Ammon's horn (tissue), 1 donor: ENCODE results near the gene AFAP1.

Experiments
- DNase-seq: peaks from one replicate; pipeline ENCODE4 v3.0.0-alpha.2; 2016; ENCODE audit warnings: low spot score

Gene AFAP1

DNA sequence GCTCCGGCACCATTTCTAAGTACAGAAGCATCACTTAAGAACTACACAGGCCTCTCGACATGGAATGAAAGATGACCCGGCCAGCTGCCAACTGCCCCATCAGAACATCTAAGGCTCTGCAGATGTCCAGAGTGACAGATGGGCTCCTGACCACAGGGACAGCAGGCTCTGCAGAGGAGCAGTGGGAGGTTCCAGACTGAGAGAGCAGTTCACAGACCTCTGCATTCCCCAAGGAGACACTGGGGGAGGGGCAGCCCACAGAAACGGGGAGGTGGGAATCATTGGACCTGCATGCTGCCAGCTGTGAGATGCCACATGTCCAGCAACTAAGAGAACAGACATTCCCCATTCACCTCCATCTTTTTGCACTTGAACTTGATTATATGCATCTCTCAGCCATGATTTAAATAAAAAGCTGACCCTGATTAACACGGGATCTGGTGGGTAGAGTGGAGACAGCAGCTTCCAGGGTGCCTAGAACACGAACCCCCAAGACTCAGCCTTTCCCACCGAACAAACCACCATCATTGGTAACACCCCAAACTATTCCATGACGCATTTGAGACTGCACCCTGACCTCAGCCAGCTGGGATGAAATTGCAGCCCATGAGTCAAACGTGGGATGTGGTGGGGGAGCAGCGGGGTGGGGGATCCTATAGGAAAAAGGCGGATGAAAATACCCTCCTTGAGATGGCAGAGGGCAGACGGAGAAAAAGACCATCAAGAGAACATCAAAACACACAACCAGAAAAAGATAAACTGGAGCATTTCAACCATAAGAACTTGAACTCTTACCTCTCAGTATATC, 47.2 kb downstream of the AFAP1 start:
- no peak for DNase-seq

DNA sequence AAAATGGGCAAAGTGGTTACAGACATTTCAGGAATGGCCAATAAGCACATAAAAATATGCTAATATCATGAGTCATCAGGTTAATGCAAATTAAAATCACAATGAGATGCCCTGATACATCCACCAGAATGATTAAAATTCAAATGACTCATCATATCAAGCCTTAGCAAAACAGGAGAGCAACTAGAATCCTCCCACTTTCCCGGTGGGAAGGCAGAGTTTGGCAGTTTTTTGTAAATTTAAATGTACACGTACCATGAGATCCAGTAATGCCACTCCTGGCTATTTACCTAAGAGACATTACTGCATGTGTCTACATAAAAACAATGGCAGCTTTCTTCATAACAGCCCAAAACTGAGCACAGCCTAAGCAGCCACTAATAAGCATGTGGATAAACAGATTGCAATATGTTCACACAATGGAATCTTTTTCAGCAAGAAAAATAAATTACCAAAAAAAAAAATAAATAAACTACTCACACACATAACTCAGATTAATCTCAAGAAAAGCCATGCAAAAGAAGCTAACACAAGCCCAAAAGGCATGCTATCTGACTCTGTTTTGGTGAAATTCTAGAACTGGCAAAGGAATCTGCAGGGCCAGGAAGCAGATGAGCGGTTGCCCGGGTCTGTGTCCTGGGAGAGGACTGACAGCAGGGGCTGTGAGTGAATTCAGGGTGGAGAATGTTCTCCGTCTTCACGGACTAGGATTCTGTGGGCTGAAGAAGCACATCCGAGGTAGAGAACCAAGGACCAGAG, 48.8 kb downstream of the AFAP1 start:
- no peak for DNase-seq

DNA sequence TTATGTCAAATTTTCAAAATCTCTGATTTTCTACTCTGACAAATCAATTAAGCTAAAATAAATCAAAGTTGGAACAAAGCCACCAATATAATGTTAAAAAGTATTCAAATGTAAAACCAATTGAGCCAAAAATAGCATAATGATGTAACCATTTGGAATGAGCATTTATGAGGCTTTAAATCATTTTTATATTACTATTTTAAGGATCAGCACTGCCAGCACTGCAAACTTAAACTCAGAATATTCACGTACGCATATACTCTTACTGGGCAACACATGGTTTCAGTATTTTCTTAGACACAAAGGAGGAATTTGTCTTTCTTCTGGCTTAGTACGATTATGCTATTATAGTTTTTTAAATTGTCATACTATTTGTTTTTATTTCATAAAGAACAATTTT, 52.2 kb downstream of the AFAP1 start:
- no peak for DNase-seq

DNA sequence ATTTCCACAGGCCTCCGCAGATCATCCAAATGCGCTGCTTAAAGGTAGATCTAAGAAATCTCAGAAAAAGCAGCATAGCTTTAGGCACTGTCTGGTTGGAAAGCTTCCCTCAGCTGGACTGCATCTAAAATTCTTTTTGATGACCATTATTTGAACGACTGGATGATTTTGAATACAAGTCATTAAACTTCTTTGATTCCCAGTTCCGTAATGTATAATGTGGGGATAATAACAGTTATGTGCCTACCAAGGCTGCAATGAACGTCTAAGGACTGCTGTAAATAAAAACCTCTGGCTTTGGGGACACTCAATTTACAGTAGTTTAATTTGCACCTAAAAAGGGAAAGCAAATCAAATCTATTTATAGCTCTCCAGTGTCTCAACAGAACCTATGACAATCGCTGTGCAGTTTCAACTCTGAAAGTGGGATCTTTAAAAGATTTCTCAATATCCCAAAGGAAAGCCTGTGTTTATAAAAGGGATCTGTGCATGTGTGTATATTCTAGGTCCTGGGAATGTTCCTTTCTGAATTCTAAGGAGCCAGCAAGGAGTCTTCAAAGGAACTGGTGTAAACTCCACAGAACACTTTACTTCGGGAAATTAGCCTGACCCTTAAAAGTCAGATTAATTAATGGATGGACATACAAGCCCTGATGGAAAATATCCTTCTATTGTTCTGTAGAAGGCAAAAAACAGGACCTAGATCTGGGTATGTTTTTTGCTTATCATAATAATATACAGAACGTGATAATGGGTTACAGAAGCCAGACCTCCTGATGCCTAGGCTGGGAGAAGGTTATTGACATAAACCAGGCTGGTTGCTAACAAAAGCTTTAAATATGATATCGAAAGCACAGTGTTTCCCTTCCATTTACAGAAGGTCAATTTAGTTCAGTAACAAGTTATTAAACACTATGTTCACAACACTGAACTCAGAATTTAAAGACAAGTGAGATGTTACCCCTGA, 53.4 kb downstream of the AFAP1 start:
- DNase-seq: no peak

DNA sequence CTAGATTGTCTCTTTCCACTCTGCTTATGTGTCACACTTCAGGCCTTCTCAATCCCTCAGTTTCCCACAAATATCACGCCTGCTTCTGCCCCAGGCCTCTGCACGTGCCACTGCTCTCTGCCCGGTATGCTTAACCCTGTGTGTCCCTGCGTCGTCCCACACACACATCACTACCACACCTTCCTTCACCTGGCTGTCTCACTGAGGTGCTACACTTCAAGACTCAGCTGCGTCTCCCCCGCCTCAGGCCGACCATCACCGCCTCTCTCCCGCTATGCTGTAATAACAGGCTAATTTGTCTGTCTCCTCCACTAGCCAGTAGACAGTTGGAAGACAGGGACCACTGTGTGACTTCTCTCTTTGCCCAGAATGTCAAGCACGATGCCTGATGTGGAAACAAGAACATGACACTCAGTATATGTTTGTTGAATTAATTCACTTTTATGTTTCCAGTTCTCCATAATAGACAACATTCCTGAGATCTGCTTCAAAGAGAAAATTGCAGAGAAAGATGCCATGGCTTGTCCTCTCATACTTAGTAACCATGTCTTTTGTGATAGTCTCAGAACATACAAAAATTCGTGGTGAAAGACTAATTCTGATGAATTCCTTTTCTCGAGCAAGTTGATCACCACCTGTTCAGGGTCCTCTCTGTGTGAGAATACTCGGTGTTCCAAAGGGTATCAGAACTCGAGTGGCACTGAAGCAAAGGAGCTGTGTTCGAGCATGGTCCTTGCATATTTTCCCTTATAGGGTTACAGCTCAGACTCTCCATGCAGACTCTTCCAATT, 54.2 kb downstream of the AFAP1 start:
- no peak for DNase-seq

DNA sequence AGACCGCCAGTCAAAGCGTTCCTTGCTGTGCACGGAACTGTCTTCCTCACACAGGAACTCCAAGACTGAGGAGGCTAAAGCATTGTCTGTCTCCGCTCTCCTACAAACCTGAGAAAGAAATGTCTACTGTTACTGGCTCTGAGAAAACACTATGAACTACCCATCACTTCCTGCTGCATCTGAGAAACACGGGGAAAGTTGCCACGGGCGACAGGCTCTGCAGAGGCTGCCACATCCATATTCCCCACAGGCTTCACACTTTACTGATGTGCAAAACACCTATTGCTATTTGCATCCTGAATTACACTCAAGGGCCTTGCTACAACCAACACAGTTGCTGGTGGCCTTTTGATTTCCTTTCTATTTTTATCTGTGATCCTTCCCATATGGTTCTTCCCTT, 59.0 kb downstream of the AFAP1 start:
- DNase-seq: no peak

DNA sequence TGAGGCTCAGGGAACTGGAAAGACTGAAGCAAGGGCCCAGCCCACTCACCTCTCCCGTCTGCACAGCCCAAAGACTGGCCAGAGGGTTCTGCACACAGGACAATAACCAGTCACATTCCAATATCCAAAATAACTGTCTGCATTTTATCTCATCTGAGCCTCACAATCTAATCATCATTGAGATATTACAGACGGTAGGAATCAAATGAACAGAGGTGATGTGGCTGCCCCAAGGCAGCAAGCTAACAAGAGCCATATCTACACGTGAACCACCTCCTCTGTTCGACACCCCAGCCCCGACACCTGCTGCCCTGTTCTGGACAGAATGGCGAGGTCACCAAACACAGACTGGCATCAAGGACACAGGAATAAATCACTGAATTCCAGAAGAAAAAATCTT, 60.5 kb downstream of the AFAP1 start:
- no peak for DNase-seq

DNA sequence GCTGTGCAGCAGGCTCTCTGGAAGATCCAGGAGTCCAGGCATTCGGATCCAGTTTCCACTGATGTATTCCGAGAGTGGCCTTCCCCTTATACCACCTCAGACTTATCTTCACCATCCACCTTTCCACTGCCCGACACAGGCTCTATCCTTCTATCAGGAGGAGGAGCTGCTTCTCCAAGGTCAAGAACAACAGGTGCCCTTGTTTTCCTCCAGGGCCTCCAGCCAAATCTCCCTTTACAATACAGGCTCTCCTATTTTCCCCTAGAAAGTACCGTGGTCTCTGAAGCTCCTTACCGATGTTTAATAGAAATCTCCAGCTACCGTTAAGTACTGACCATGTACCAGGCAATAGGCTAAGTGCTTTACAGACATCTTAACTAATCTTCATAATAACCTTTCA, 61.3 kb downstream of the AFAP1 start:
- DNase-seq: no peak

DNA sequence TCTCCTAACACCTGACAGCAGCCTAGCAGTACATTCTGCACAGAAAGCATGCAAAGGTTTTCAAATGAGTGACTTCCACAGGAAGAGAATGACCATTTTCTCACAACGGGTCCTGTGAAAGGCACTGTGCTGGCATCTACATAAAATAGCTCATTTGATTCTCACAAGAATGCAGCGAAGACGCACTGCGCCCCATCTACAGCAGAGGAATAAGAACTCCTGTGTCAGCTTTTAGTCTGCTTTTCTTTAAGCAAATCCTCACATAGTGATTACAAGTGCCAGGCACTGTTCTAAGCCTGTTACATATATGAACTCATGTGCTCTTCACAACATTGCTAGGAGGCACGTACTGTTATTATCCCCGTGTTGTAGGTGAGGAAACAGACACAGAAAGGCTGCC, 62.5 kb downstream of the AFAP1 start:
- DNase-seq: no peak

DNA sequence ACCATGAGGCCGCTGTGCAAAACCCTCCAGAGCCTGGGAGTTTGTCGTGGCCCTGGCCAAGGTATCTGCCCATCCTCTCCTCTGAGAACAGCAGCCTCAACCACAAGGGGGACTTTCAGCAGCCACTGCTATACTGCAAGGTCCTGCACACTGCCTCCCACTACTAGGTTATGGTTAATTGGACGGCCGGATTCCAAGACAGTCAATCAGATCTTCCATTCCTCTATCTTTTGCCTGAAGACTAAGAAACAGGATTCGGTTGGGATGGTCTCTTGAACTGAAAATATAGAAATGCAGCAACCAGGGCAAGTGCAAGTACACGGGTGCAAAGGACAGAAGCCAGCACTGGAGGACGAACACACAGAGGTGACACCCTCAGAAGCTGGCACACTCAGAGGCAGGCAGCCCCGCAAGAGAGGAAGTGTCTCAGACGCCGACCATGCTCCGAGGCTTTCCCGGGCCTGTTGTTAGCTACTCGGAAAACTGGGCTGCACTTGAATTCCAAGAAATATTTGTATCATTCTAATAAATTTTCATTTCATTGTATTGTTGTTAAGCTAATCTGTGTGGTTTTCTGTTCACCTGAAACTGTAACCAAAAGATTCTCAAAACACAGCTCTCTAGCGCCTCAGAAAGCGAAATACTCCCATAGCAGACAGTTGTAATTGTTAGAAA, 63.3 kb downstream of the AFAP1 start:
- no peak for DNase-seq

DNA sequence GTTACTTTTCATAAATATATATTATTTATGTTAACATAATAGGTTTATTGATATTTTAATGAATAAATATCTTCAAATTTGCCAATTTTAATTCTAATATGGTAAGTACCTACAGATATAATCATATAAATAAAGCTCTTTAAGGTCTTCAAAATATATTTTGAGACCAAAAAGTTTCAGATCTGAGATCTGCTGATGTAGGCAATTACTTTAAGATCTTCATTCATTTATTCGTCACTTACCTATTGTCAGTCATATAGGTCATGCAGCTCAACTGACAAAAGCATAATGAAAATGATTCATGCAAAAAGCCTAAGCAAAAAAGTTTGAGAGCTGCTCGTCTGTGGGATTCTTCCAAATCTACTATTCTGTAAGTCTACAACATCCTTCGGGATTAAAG, 64.8 kb downstream of the AFAP1 start:
- no peak for DNase-seq

DNA sequence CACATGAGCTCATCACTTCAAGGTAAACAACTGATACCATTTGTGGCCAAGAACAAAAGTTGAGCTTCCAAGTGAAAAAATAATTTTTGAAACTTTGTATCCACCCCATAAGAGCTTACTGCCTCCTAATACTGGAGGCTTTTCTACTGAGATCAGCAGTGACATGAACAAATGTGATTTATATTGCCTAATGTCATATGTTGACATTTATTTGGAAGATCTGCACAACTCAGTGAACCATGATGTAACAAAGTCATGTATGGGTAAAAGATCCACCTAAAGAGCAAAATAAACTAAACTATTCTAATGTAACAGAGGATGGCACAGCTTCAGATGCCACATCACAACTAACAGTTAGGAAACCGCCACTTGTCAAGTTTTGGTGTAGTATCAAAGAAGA, 65.8 kb downstream of the AFAP1 start:
- no peak for DNase-seq

DNA sequence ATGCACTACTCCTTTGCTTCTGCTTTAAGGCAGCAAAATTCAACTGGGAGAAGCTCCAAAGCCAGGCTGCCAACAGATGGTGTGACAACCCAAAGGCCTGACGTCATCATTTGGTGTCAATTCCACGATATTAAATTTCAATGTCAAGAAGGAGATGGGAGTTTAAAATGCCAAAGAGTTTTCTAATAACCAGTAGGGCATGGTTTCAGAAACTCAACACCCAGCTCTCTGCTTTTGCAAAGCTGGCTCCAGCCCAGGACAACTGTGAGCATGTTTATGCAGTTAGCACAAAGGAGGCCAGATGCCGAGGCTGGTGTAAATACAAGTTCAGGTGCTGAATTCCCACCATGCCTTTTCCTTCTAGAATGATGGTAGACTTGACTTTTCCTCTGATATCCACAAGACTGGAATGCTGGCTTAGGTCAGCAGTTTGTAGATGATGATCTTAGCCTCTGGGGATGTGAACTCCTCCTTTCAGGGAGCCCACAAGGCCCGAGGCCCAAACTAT, 67.3 kb downstream of the AFAP1 start:
- DNase-seq: peak; percentile 47

DNA sequence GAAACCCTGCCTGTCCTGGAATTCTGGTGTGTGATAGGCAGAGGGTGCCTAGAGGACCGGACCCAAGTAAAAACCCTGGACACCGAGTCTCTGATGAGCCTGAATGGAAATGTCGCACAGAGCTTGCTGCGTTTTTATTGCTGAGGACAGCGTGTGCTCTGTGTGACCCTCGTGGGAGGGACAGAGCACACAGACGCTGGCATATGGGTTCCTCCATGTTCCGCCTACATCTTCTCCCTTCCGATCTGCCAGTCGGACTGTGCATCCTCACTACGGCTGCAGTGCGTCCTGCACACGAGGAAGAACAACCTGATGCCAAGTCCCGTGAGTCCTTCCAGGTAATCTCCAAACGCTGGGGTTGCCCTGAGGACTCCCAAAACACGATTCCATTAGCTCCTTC, 68.3 kb downstream of the AFAP1 start:
- DNase-seq: no peak

DNA sequence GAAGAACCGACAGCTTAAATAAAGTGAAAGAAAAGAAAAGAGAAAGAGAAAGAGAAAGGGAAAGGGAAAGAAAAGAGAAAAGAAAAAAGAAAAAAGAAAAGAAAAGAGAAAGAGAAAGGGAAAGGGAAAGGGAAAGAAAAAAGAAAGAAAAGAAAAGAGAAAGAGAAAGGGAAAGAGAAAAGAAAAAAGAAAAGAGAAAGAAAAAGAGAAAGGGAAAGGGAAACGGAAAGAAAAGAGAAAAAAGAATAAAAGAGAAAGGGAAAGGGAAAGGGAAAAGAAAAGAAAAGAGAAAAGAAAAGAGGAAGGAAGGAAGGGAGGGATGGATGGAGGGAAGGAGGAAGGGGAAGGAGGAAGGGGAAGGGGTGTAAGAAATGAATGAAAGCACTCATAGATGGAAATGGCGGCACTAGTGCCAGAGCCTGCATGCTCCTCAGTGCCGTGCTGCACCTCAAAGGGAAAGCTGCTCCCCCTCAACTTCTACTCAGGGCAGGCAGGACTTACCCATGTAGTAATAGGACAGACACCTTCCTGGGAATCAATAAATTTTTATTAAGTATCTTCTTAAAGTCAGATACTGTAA, 70.7 kb downstream of the AFAP1 start:
- no peak for DNase-seq

DNA sequence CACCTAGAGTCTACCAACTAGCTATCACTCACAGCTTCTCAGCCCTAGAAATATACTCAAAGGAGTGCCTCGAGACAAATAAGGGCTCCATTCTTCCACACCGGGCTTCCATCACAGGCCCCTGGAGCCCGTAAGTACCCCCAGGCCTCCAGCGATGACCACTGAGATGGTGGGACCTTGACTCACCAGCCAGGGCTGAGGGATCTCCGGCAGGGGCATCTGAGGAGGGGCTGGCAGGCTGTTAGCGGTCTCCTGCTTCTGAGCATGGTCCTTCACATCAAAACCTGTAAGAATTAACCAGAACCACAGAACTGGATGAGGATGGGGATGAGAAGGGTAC, 71.3 kb downstream of the AFAP1 start:
- DNase-seq: no peak

DNA sequence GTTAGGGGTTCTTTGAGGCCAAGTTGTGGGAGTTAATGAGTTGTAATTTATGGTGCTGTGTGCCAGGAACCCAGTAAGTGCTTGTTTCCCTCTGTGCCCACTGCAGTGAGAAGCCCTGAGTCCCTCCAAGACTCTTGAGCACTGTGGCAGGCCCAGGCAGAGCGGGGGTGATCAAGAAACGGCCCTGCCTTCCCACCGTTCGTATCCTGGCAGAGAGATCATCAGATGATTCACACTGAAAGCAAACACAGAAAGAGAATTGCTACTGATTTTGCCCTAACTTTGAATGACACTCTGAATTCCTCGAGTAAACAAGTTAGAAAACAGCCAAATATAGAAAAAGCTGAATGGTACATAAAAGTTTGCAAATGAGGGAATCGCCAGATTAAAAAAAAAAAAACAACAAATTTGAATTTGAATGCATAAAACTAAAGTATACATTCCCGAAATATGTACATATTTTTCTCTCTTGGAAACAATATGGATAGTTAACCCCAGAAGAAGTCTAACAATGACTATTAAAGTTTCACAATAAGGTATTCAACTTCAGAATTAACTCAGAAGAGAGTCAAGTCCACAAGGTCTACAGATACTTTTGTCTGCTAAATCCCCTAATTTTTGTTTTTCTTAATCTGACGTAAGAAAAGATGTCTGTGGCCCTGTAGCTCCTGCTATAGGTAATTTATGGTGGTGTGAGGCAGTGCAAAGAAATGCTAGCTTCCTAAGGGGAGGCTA, 71.8 kb downstream of the AFAP1 start:
- DNase-seq: no peak

DNA sequence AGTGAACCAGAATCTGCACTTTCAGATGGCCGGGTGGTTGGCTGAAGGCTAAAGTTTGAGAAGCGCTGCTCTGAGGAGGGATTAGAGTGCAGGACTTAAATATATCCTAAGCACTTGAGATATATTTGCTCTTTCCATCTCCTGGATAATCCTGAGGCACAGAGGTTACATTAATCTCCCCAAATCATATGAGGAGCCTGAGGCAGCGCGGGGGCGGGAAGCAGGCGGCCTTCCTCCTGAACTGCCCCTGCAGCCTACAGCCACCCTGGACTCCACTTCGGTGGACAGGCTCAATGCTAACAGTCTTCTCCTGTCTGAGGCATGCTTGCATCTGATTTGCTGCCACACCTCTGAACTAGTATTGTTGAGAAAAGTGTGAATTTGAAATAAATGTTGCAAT, 72.5 kb downstream of the AFAP1 start:
- no peak for DNase-seq

DNA sequence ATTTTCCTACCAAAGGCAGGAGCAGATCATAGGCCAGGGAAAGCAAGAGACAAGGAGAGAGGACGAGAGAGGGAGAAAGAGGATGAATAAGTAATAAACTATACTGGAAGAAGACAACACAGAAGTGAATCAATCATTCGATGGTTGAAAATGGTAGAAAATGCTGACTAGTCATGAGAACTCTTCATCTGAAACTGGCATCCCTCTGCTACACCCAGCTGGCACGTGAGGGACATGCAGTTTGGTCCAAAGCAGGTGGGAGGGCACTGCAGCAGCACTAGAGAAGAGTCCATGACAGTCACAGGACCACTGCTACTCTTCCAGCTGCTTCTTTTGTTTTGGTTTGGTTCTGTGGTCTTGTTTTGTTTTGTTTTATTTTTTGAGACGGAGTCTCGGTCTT, 74.1 kb downstream of the AFAP1 start:
- DNase-seq: no peak

DNA sequence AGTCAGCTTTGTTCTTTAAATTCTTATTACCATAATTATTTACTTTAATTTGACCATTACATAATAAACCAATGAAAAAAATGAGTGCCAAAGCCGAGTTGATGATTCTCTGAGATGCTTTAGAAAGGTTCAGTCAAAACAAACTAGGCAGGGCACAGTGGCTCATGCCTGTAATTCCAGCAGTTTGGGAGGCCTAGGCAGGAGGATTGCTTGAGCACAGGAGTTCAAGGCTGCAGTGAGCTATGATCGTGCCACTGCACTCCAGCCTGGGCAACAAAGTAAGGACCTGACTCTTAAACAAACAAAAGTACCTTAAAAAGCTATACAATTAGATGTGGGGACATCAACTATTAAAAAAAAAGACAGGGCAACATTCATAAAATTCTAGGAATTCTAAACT, 75.0 kb downstream of the AFAP1 start:
- DNase-seq: no peak
